AG10803 (cell line): ENCODE results near the gene CLIC1.
"Not testable (repeated sequence)": the region's sequence is repeated elsewhere in the genome, so short reads cannot be mapped to it uniquely, and the experiment has no call there.

ENCODE experiments used
- DNase-seq: peaks from one replicate; pipeline ENCODE4 v3.0.0; 2010; ENCODE audit warnings: low read depth
- H3K4me3 ChIP-seq: 2 replicates; pipeline ENCODE4 v1.5.1; 2011; ENCODE audit warnings: mild to moderate bottlenecking, low read length, control low read depth
- CTCF ChIP-seq: conservative IDR thresholded peaks from 2 replicates; pipeline ENCODE4 v1.5.1; 2011; ENCODE audit warnings: mild to moderate bottlenecking, low read length, control low read depth, inconsistent platforms

CLIC1 gene

GRCh38 chr6:31713465-31713864, 22.9 kb downstream of the CLIC1 start:
- no peak overlapping the region for H3K4me3 ChIP-seq
- TF ChIP-seq CTCF = no peak
- no peak for DNase-seq

DNA sequence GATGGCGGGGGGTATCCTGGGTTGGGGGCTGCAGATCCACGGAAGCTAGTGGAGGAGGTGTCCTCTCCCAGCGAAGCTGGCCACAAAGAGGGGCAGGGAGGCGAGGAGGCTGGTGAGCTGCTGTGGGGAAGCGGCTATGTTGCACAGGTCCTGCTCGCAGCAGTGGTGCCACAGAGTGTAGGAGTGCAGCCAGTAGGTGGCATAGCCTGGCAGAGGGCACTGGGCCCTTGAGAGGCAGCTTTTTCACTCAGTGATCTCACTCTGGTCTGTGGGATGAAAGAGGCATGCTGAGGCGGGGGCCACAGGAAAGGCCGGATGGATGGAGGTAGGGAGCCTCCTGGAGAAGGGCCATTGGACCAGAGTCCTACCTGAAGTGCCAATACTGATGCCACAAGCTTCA, 24.0 kb downstream of the CLIC1 start:
- 0 out of 2 replicates have a peak, but pooled peaks have one; percentile 4 for TF ChIP-seq CTCF
- DNase-seq = no peak
- H3K4me3 ChIP-seq = no peak overlapping the region

DNA sequence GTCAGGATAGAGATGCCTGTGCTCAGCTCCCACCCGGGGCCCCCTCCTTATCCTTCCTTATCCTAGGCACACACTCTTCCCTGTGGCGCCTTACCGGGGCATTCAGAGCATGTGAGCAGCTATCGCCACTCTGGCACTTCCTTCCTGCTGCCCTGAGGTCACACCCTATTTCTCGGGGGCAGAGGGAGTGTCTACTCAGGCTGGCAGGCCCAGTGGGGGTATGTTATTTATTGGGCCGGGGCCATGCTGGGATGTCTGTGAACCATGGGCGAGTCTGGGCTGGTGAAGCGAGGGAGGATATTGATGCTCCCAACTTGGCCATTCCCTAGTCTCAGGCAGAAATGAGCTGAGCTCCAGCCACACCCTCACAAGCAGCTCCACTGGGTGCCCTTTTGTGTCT, 25.1 kb downstream of the CLIC1 start:
- H3K4me3 ChIP-seq = no peak overlapping the region
- DNase-seq = no peak
- no peak for TF ChIP-seq CTCF

- TF ChIP-seq CTCF = no peak
- no peak for DNase-seq
- H3K4me3 ChIP-seq = no peak overlapping the region
These were observed 25.7 kb downstream of the CLIC1 start for GRCh38 chr6:31710523-31711219.

- not testable (repeated sequence) for DNase-seq, H3K4me3 ChIP-seq
These were observed 27.2 kb downstream of the CLIC1 start for GRCh38 chr6:31709157-31709556.

- no peak overlapping the region for H3K4me3 ChIP-seq
- no peak for TF ChIP-seq CTCF
- no peak for DNase-seq
These were observed 28.1 kb downstream of the CLIC1 start for GRCh38 chr6:31708224-31708623.

- H3K4me3 ChIP-seq = no peak overlapping the region
- no peak for DNase-seq
- TF ChIP-seq CTCF = no peak
These were observed 28.6 kb downstream of the CLIC1 start for GRCh38 chr6:31707701-31708100.
